ENCODE measurements around the gene NCS1.

Gene NCS1

DNA sequence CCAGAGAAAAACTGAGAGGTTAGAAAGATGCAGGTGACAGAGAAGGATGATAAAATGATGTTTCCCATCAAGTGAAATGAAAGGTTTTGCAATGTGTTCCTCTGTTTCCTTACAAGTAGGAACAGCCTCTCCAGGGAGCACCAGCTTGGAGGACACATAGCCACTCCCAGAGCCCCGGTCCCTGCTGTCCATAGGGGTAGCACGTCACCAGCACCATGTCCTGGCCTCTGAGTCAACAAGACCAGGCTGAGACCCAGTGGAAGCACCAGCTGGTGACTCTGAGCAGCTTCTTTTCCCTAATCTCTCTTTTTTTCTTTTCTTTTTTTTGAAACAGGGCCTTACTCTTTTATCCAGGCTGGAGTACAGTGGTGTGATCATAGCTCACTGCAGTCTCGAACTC is 73.9 kb downstream of the NCS1 start (continued):
- TF ChIP-seq, protein P1, sequence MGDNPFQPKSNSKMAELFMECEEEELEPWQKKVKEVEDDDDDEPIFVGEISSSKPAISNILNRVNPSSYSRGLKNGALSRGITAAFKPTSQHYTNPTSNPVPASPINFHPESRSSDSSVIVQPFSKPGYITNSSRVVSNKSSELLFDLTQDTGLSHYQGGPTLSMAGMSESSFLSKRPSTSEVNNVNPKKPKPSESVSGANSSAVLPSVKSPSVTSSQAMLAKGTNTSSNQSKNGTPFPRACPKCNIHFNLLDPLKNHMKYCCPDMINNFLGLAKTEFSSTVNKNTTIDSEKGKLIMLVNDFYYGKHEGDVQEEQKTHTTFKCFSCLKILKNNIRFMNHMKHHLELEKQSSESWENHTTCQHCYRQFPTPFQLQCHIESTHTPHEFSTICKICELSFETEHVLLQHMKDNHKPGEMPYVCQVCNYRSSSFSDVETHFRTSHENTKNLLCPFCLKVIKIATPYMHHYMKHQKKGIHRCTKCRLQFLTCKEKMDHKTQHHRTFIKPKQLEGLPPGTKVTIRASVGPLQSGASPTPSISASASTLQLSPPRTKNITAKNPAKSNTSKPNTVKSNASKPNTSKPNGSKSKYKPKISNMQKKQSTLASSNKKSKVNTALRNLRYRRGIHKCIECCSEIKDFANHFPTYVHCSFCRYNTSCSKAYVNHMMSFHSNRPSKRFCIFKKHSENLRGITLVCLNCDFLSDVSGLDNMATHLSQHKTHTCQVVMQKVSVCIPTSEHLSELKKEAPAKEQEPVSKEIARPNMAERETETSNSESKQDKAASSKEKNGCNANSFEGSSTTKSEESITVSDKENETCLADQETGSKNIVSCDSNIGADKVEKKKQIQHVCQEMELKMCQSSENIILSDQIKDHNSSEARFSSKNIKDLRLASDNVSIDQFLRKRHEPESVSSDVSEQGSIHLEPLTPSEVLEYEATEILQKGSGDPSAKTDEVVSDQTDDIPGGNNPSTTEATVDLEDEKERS (tag by site-specific recombination; IDR thresholded peaks at IDR 0.05) = no peak
- TF ChIP-seq ZFHX2 (tag by site-specific recombination; conservative IDR thresholded peaks at IDR 0.05) (no peak), ZNF274 (IDR thresholded peaks at IDR 0.05; ENCODE audit: low read length) (no peak), ZNF274 (tag by site-specific recombination; IDR thresholded peaks at IDR 0.05; ENCODE audit: borderline replicate concordance) (no peak), ZNF792 (tag by site-specific recombination; IDR thresholded peaks at IDR 0.05) (no peak)
- TF ChIP-seq, protein P2, sequence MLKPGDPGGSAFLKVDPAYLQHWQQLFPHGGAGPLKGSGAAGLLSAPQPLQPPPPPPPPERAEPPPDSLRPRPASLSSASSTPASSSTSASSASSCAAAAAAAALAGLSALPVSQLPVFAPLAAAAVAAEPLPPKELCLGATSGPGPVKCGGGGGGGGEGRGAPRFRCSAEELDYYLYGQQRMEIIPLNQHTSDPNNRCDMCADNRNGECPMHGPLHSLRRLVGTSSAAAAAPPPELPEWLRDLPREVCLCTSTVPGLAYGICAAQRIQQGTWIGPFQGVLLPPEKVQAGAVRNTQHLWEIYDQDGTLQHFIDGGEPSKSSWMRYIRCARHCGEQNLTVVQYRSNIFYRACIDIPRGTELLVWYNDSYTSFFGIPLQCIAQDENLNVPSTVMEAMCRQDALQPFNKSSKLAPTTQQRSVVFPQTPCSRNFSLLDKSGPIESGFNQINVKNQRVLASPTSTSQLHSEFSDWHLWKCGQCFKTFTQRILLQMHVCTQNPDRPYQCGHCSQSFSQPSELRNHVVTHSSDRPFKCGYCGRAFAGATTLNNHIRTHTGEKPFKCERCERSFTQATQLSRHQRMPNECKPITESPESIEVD (tag by site-specific recombination; IDR thresholded peaks at IDR 0.05) = no peak

DNA sequence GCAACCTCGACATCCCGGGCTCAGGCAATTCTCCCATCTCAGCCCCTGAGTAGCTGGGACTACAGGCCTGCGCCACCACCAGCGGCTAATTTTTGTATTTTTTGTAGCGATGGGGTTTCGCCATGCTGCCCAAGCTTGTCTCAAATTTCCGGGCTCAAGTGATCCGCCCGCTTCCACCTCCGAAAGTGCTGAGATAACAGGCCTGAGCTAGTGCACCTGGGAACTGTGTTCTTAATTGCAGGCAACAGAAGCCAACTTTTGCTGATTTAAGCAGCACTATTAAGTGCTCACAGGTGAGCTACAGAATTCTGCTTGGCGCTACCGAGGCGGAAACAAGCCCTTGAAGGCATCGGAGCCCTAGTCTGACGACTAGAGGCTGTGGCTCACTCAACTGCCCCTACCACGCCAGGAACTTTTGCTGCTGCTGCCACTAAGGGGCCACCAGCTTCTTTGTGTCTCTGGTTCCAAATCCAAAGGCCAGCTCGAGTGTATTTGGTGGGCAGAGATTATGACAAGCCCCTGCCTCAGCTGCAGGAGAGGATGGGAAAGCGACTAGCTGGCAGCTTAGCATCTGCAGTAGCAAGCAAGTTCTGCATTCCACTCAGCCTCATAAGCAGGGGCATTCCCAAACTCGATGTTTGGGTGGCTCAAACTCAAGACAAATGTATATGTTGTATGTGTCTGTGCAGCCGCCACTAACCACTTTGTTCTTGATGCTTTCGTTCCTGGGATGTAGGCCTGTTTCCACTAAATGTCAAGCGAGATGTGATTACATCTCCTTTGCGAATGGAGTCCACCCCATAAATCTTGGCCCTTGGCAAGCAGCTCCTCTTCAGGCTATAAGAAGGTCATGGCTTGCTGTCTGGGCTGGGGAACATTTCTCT is 82.8 kb downstream of the NCS1 start:
- Histone ChIP-seq H3K9me3 (ENCODE audit: control insufficient read depth, insufficient read depth, low read depth, low read length) (no peaks in the 10 kb centered on the region), H3K36me3 (ENCODE audit: control insufficient read depth in 2 of 2, insufficient read depth in 1 of 2, low read length in 2 of 2) (no peaks in the 10 kb centered on the region), H3K27ac (ENCODE audit: extremely low read depth, low read depth, low read length) (no peak overlapping the region), H3K4me1 (ENCODE audit: control insufficient read depth, insufficient read depth, low read length) (no peaks in the 10 kb centered on the region), H3K4me3 (ENCODE audit: low read depth, low read length) (no peak overlapping the region)
- POLR2A ChIA-PET = interaction anchor here (1.1 kb wide), 1 partner anchor 12 kb away, joined by 3 read pairs; no protein-coding TSS in a partner anchor
- CTCF ChIA-PET = interaction anchor here (0.8 to 5.9 kb wide), 5 partner anchors 10 to 148 kb away, joined by 4 to 62 read pairs (median 5); no protein-coding TSS in a partner anchor
- no peak for TF ChIP-seq MEIS1 (CRISPR knock-in tag; IDR thresholded peaks at IDR 0.05; ENCODE audit: borderline replicate concordance)
- TF ChIP-seq, protein P3, sequence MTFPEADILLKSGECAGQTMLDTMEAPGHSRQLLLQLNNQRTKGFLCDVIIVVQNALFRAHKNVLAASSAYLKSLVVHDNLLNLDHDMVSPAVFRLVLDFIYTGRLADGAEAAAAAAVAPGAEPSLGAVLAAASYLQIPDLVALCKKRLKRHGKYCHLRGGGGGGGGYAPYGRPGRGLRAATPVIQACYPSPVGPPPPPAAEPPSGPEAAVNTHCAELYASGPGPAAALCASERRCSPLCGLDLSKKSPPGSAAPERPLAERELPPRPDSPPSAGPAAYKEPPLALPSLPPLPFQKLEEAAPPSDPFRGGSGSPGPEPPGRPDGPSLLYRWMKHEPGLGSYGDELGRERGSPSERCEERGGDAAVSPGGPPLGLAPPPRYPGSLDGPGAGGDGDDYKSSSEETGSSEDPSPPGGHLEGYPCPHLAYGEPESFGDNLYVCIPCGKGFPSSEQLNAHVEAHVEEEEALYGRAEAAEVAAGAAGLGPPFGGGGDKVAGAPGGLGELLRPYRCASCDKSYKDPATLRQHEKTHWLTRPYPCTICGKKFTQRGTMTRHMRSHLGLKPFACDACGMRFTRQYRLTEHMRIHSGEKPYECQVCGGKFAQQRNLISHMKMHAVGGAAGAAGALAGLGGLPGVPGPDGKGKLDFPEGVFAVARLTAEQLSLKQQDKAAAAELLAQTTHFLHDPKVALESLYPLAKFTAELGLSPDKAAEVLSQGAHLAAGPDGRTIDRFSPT (tag by site-specific recombination; IDR thresholded peaks at IDR 0.05) = no peak
- TF ChIP-seq ZXDB (tag by site-specific recombination; IDR thresholded peaks at IDR 0.05) = no peak
- no peak for TF ChIP-seq ZNF610 (tag by site-specific recombination; IDR thresholded peaks at IDR 0.05; ENCODE audit: borderline replicate concordance)
- TF ChIP-seq, protein P4, sequence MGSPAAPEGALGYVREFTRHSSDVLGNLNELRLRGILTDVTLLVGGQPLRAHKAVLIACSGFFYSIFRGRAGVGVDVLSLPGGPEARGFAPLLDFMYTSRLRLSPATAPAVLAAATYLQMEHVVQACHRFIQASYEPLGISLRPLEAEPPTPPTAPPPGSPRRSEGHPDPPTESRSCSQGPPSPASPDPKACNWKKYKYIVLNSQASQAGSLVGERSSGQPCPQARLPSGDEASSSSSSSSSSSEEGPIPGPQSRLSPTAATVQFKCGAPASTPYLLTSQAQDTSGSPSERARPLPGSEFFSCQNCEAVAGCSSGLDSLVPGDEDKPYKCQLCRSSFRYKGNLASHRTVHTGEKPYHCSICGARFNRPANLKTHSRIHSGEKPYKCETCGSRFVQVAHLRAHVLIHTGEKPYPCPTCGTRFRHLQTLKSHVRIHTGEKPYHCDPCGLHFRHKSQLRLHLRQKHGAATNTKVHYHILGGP (tag by site-specific recombination; IDR thresholded peaks at IDR 0.05) = no peak
- no peak for TF ChIP-seq EGR2 (tag by site-specific recombination; IDR thresholded peaks at IDR 0.05; ENCODE audit: low read depth)
- no peak for TF ChIP-seq KLF8 (tag by site-specific recombination; IDR thresholded peaks at IDR 0.05)
- no peak for TF ChIP-seq ZNF292 (tag by site-specific recombination; IDR thresholded peaks at IDR 0.05; ENCODE audit: borderline replicate concordance, low read depth)
- no peak for TF ChIP-seq GFI1B (tag by site-specific recombination; IDR thresholded peaks at IDR 0.05)
- TF ChIP-seq, protein P5, sequence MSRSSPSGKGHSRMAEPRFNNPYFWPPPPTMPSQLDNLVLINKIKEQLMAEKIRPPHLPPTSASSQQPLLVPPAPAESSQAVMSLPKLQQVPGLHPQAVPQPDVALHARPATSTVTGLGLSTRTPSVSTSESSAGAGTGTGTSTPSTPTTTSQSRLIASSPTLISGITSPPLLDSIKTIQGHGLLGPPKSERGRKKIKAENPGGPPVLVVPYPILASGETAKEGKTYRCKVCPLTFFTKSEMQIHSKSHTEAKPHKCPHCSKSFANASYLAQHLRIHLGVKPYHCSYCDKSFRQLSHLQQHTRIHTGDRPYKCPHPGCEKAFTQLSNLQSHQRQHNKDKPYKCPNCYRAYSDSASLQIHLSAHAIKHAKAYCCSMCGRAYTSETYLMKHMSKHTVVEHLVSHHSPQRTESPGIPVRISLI (tag by site-specific recombination; IDR thresholded peaks at IDR 0.05) = no peak
- no peak for TF ChIP-seq ZNF776 (tag by site-specific recombination; IDR thresholded peaks at IDR 0.05; ENCODE audit: borderline replicate concordance)
